HL-60 (cell line): ENCODE data around the gene GPR4.
A peak's percentile ranks its signal among the peaks of the same experiment; 100 is the strongest.

ENCODE experiments used
- DNase-seq, 2 experiments: peaks; one replicate each; pipeline ENCODE4 v3.0.0-alpha.2; 2010 to 2020; ENCODE audit warnings: low read depth in 1 of 2, low spot score in 1 of 2
- H3K27ac ChIP-seq: fragments of 250-450 bp; sonication (Bioruptor Pico); replicated peaks from 2 replicates; pipeline ENCODE4 v1.5.1; 2020; ENCODE audit warnings: mild to moderate bottlenecking, moderate library complexity
- H3K27me3 ChIP-seq: fragments of 250-450 bp; sonication (Bioruptor Pico); 2 replicates; pipeline ENCODE4 v1.5.1; 2021; ENCODE audit warnings: mild to moderate bottlenecking, moderate library complexity; ENCODE audit not compliant: insufficient read depth, poor library complexity, severe bottlenecking
- H3K4me3 ChIP-seq: replicated peaks from 2 replicates; pipeline ENCODE4 v1.5.1; 2011; ENCODE audit warnings: mild to moderate bottlenecking, control low read depth, low read length; ENCODE audit not compliant: insufficient read depth
- CTCF ChIP-seq: IDR thresholded peaks from one replicate; pipeline ENCODE4 v1.5.1; 2011; ENCODE audit warnings: low read length, control low read depth, inconsistent platforms; ENCODE audit not compliant: insufficient read depth
- GABPA ChIP-seq: IDR thresholded peaks from 2 replicates; pipeline ENCODE4 v1.6.1; 2012; ENCODE audit warnings: low read depth
- POLR2AphosphoS5 ChIP-seq: IDR thresholded peaks from 2 replicates; pipeline ENCODE4 v1.6.1; 2012; ENCODE audit warnings: low read depth
- SPI1 ChIP-seq: IDR thresholded peaks from 2 replicates; pipeline ENCODE4 v1.6.1; 2012; ENCODE audit warnings: low read depth, mild to moderate bottlenecking, borderline replicate concordance
- TF ChIP-seq, protein P1 (sequence below): IDR thresholded peaks from 2 replicates; pipeline ENCODE4 v1.6.1; 2012; ENCODE audit warnings: low read depth; ENCODE audit not compliant: insufficient replicate concordance

Gene GPR4

DNA sequence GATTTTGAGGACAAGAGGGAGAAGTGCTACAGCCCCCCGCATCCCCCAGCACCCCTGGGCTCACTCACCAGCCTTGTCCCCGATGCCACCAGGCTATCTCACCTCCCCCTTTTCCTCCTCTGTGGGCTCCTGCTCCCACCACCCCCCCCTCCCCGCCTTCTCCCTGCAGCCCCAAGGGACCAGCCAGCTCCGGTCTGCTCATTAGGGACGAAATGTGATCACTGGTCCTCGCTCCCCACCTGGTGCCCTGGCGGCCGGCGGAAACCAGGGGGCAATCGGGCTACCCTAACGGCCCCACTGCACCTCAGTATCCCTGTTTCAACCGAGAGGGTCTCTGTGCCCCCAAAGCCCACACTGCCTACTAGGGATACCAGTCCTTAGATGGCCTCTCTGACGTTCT lies 2.7 kb downstream of the GPR4 start:
- Histone ChIP-seq H3K27ac (no peak overlapping the region), H3K4me3 (no peak overlapping the region), H3K27me3 (peaks cover 34% of the 10 kb centered on the region)
- no peak for DNase-seq
- TF ChIP-seq GABPA: no peak
- TF ChIP-seq, protein P1, sequence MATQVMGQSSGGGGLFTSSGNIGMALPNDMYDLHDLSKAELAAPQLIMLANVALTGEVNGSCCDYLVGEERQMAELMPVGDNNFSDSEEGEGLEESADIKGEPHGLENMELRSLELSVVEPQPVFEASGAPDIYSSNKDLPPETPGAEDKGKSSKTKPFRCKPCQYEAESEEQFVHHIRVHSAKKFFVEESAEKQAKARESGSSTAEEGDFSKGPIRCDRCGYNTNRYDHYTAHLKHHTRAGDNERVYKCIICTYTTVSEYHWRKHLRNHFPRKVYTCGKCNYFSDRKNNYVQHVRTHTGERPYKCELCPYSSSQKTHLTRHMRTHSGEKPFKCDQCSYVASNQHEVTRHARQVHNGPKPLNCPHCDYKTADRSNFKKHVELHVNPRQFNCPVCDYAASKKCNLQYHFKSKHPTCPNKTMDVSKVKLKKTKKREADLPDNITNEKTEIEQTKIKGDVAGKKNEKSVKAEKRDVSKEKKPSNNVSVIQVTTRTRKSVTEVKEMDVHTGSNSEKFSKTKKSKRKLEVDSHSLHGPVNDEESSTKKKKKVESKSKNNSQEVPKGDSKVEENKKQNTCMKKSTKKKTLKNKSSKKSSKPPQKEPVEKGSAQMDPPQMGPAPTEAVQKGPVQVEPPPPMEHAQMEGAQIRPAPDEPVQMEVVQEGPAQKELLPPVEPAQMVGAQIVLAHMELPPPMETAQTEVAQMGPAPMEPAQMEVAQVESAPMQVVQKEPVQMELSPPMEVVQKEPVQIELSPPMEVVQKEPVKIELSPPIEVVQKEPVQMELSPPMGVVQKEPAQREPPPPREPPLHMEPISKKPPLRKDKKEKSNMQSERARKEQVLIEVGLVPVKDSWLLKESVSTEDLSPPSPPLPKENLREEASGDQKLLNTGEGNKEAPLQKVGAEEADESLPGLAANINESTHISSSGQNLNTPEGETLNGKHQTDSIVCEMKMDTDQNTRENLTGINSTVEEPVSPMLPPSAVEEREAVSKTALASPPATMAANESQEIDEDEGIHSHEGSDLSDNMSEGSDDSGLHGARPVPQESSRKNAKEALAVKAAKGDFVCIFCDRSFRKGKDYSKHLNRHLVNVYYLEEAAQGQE: no peak
- TF ChIP-seq SPI1: no peak
- no peak for TF ChIP-seq POLR2AphosphoS5
- TF ChIP-seq CTCF: no peak

- Histone ChIP-seq H3K27ac (peak overlapping the region; percentile 23; the same call in 1 of the 2 replicates), H3K27me3 (peaks cover 33% of the 10 kb centered on the region), H3K4me3 (0 out of 2 replicates have a peak overlapping the region, but pooled peaks have one; percentile 2)
- DNase-seq: peak in 1 of 2 experiments; percentile 39
- TF ChIP-seq POLR2AphosphoS5: no peak
- no peak for TF ChIP-seq GABPA
- TF ChIP-seq SPI1: no peak
- TF ChIP-seq CTCF: no peak
- TF ChIP-seq, protein P1: no peak
Observed at GRCh38 chr19:45598267-45599001, 3.6 kb downstream of the GPR4 start.

DNA sequence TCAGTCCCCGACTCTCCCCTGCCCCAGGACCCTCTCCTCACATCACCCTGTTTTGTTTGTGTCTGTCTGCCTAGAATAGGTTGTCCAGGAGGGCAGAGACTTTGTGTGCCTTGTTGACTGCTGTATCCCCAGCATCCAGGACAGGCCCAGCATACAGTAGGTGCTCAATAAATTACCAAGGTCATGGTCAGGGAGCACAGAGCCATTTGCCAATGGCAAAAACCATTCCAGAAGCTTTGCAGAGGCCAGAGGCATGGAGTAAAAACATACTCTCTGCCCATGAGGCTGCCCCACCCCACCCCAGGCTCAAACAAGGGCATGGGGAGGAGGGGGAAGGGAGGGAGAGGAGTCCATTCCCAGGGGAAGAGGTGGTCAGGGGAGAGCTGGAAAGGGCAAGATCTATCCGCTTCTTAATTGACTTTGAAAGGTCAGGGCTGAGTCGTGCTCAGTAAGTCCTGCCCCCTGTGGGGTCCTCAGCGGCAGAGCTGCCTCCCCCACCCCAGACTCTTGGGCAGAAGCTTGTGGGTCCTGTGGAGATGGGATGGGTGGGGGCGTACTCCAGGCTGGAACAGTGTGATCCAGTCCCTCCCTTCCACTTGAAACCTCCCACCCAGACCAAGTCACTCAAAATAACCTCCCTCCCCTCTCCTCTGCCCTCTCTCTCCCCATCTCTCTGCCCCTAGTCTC lies 4.4 kb downstream of the GPR4 start:
- TF ChIP-seq, protein P1: no peak
- TF ChIP-seq SPI1 (no peak), CTCF (no peak), GABPA (no peak), POLR2AphosphoS5 (no peak)
- DNase-seq: no peak
- Histone ChIP-seq H3K27ac (no peak overlapping the region), H3K4me3 (no peak overlapping the region), H3K27me3 (peaks cover 27% of the 10 kb centered on the region)
